ENCODE data around the gene SLC1A2.

The SLC1A2 gene

DNA sequence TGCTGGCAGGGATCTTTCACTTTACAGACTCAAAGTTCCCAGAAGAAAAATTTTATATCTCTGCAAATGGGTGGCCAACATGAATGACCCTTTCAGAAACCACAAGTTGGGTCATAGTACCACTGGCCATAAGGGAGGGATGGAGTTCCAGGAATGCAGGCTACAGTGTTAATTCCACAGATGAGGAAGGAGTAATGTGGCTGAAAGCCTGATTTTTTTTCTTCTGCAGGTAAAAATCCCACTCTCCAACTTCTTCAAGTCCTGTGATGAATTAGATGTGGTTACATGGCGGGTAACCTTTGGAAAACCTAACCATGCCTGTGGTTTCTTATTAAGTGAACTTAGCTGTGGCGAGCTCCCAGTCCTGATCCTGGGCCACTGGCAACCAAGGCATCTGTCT lies 103.2 kb downstream of the SLC1A2 start:
- H3K4me1 ChIP-seq: no peaks in the 10 kb centered on the region
- no peaks in the 10 kb centered on the region for H3K9me3 ChIP-seq
- H3K36me3 ChIP-seq: no peaks in the 10 kb centered on the region
- no peak for DNase-seq
- H3K27me3 ChIP-seq: no peaks in the 10 kb centered on the region
- no peak for TF ChIP-seq CTCF (IDR thresholded peaks at IDR 0.05; ENCODE audit: low read depth, low read length)
- H3K4me3 ChIP-seq (ENCODE audit: low read depth, low read length): no peak overlapping the region

GRCh38 chr11:35313760-35314153 lies 105.6 kb downstream of the SLC1A2 start:
- Histone ChIP-seq H3K4me1 (no peaks in the 10 kb centered on the region), H3K36me3 (no peaks in the 10 kb centered on the region), H3K9me3 (no peaks in the 10 kb centered on the region), H3K4me3 (ENCODE audit: low read depth, low read length) (no peak overlapping the region), H3K27me3 (no peaks in the 10 kb centered on the region)
- no peak for TF ChIP-seq CTCF (IDR thresholded peaks at IDR 0.05; ENCODE audit: low read depth, low read length)
- no peak for DNase-seq

GRCh38 chr11:35313066-35313759 lies 106.1 kb downstream of the SLC1A2 start:
- Histone ChIP-seq H3K9me3 (no peaks in the 10 kb centered on the region), H3K36me3 (no peaks in the 10 kb centered on the region), H3K27me3 (no peaks in the 10 kb centered on the region), H3K4me3 (ENCODE audit: low read depth, low read length) (no peak overlapping the region), H3K4me1 (no peaks in the 10 kb centered on the region)
- no peak for TF ChIP-seq CTCF (IDR thresholded peaks at IDR 0.05; ENCODE audit: low read depth, low read length)
- no peak for DNase-seq

- H3K4me1 ChIP-seq: no peaks in the 10 kb centered on the region
- no peak for TF ChIP-seq CTCF (IDR thresholded peaks at IDR 0.05; ENCODE audit: low read depth, low read length)
- no peak for DNase-seq
- H3K9me3 ChIP-seq: no peaks in the 10 kb centered on the region
- no peak overlapping the region for H3K4me3 ChIP-seq (ENCODE audit: low read depth, low read length)
- no peaks in the 10 kb centered on the region for H3K36me3 ChIP-seq
- no peaks in the 10 kb centered on the region for H3K27me3 ChIP-seq
These were observed 108.0 kb downstream of the SLC1A2 start for GRCh38 chr11:35311331-35311730.

GRCh38 chr11:35308157-35308556 lies 111.2 kb downstream of the SLC1A2 start:
- H3K27me3 ChIP-seq: no peaks in the 10 kb centered on the region
- H3K9me3 ChIP-seq: no peaks in the 10 kb centered on the region
- H3K36me3 ChIP-seq: no peaks in the 10 kb centered on the region
- TF ChIP-seq CTCF (IDR thresholded peaks at IDR 0.05; ENCODE audit: low read depth, low read length): no peak
- no peaks in the 10 kb centered on the region for H3K4me1 ChIP-seq
- no peak for DNase-seq
- no peak overlapping the region for H3K4me3 ChIP-seq (ENCODE audit: low read depth, low read length)

DNA sequence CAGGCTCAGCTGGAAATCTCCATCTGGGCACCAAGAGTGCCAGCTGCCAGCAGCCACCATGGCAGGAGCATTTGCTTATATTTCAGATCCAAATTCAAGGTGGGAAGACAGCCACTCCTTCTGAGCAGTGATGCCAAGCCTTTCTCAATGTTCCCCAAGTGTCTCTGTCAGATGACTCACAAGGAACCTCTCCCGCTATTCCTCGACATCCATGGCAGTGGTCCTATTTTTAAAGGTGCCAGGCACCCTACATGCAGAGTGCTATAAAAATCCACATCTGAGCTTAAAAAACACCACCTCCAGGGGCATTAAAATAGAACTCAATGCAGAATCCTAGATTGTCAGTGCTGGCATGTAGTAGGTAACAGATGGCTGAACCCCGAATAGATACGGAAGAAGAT lies 112.1 kb downstream of the SLC1A2 start:
- Histone ChIP-seq H3K36me3 (no peaks in the 10 kb centered on the region), H3K4me1 (no peaks in the 10 kb centered on the region), H3K9me3 (no peaks in the 10 kb centered on the region), H3K27me3 (no peaks in the 10 kb centered on the region), H3K4me3 (ENCODE audit: low read depth, low read length) (no peak overlapping the region)
- no peak for TF ChIP-seq CTCF (IDR thresholded peaks at IDR 0.05; ENCODE audit: low read depth, low read length)
- no peak for DNase-seq
